ENCODE data around the gene TRIP12. TPM values are rescaled to one million over a fixed set of nuclear protein-coding genes. Genes with fewer than 3 reads are reported as not detected.

The TRIP12 gene
- total and polyA plus RNA-seq, 2 donors from 2014 or later: 29.3 to 225 TPM

- H3K36me3 ChIP-seq (ENCODE audit: control insufficient read depth in 2 of 3, insufficient read depth in 3 of 3, low read length in 3 of 3): no peaks in the 10 kb centered on the region
- FAIRE-seq: no peak
- H3K4me1 ChIP-seq (ENCODE audit: control insufficient read depth in 2 of 3, insufficient read depth in 2 of 3, low read depth in 1 of 3, low read length in 3 of 3): peaks cover 0 to 5% (median 0%) of the 10 kb centered on the region in 3 donors
- H3K27ac ChIP-seq (ENCODE audit: low read depth in 2 of 2, low read length in 2 of 2): no peak overlapping the region
- no peak overlapping the region for H3K4me3 ChIP-seq (ENCODE audit: low read length in 3 of 3)
- no peaks in the 10 kb centered on the region for H3K9me3 ChIP-seq (ENCODE audit: control insufficient read depth in 2 of 3, insufficient read depth in 1 of 3, low read length in 3 of 3)
- no peak overlapping the region for H3K9ac ChIP-seq (ENCODE audit: low read length in 3 of 3)
- intact Hi-C loops (cut with DNase I): no loop called here
- peaks cover 6% of the 10 kb centered on the region for H3K27me3 ChIP-seq (ENCODE audit: control insufficient read depth, insufficient read depth, low read length)
- no peak for TF ChIP-seq CTCF (IDR thresholded peaks at IDR 0.05; ENCODE audit: borderline replicate concordance, extremely low read depth, insufficient read depth)
- DNase-seq: no peak
Observed at GRCh38 chr2:229718057-229718456, 203.8 kb downstream of the TRIP12 start.

GRCh38 chr2:229715895-229716507 is 205.8 kb downstream of the TRIP12 start:
- intact Hi-C loops (cut with DNase I): no loop called here
- Histone ChIP-seq H3K27ac (ENCODE audit: low read depth in 2 of 2, low read length in 2 of 2) (no peak overlapping the region), H3K9me3 (ENCODE audit: control insufficient read depth in 2 of 3, insufficient read depth in 1 of 3, low read length in 3 of 3) (no peaks in the 10 kb centered on the region), H3K36me3 (ENCODE audit: control insufficient read depth in 2 of 3, insufficient read depth in 3 of 3, low read length in 3 of 3) (no peaks in the 10 kb centered on the region), H3K4me3 (ENCODE audit: low read length in 3 of 3) (no peak overlapping the region), H3K27me3 (ENCODE audit: control insufficient read depth, insufficient read depth, low read length) (peaks cover 11% of the 10 kb centered on the region), H3K9ac (ENCODE audit: low read length in 3 of 3) (no peak overlapping the region), H3K4me1 (ENCODE audit: control insufficient read depth in 2 of 3, insufficient read depth in 2 of 3, low read depth in 1 of 3, low read length in 3 of 3) (peaks cover 0 to 5% (median 0%) of the 10 kb centered on the region in 3 donors)
- FAIRE-seq (no peak), DNase-seq (peak in 4 of 5 donors; percentile 38 to 77 (median 64))
- TF ChIP-seq CTCF (IDR thresholded peaks at IDR 0.05; ENCODE audit: borderline replicate concordance, extremely low read depth, insufficient read depth): peak; percentile 22

- Histone ChIP-seq H3K36me3 (ENCODE audit: control insufficient read depth in 2 of 3, insufficient read depth in 3 of 3, low read length in 3 of 3) (no peaks in the 10 kb centered on the region), H3K4me3 (ENCODE audit: low read length in 3 of 3) (peak overlapping the region in 1 of 3 donors; percentile 26), H3K27me3 (ENCODE audit: control insufficient read depth, insufficient read depth, low read length) (peaks cover 11% of the 10 kb centered on the region), H3K9me3 (ENCODE audit: control insufficient read depth in 2 of 3, insufficient read depth in 1 of 3, low read length in 3 of 3) (no peaks in the 10 kb centered on the region), H3K9ac (ENCODE audit: low read length in 3 of 3) (no peak overlapping the region), H3K27ac (ENCODE audit: low read depth in 2 of 2, low read length in 2 of 2) (no peak overlapping the region), H3K4me1 (ENCODE audit: control insufficient read depth in 2 of 3, insufficient read depth in 2 of 3, low read depth in 1 of 3, low read length in 3 of 3) (peaks cover 0 to 5% (median 0%) of the 10 kb centered on the region in 3 donors)
- intact Hi-C loops (cut with DNase I): no loop called here
- peak; percentile 77 to 84 (median 82) for DNase-seq
- TF ChIP-seq CTCF (IDR thresholded peaks at IDR 0.05; ENCODE audit: borderline replicate concordance, extremely low read depth, insufficient read depth): peak; percentile 15
- FAIRE-seq: no peak
Observed at GRCh38 chr2:229714736-229715541, 206.9 kb downstream of the TRIP12 start.

Data from kidney (tissue), 14 donors.